ENCODE results near the gene RIMBP2. TPM values are rescaled to one million over a fixed set of nuclear protein-coding genes. Genes with fewer than 3 reads are reported as not detected.

Gene RIMBP2
- polyA plus RNA-seq, 1 donor from 2014 or later = 14.6 TPM

- no peaks in the 10 kb centered on the region for H4K20me1 ChIP-seq (ENCODE audit: insufficient read depth)
- H2AFZ ChIP-seq (ENCODE audit: low read depth, low read length) = no peak overlapping the region
- peaks cover 25% of the 10 kb centered on the region for H3K36me3 ChIP-seq (ENCODE audit: insufficient read depth, low read length)
- no peaks in the 10 kb centered on the region for H3F3A ChIP-seq (ENCODE audit: insufficient read depth, low read length, poor library complexity, severe bottlenecking)
- no peak overlapping the region for H3K4me2 ChIP-seq (ENCODE audit: low read length)
- no peaks in the 10 kb centered on the region for H3K27me3 ChIP-seq (ENCODE audit: insufficient read depth, low read depth, low read length)
- H3K9ac ChIP-seq (ENCODE audit: low read length) = no peak overlapping the region
- no peak for TF ChIP-seq SMC3 (conservative IDR thresholded peaks at IDR 0.05; ENCODE audit: poor library complexity)
- TF ChIP-seq, protein P1, sequence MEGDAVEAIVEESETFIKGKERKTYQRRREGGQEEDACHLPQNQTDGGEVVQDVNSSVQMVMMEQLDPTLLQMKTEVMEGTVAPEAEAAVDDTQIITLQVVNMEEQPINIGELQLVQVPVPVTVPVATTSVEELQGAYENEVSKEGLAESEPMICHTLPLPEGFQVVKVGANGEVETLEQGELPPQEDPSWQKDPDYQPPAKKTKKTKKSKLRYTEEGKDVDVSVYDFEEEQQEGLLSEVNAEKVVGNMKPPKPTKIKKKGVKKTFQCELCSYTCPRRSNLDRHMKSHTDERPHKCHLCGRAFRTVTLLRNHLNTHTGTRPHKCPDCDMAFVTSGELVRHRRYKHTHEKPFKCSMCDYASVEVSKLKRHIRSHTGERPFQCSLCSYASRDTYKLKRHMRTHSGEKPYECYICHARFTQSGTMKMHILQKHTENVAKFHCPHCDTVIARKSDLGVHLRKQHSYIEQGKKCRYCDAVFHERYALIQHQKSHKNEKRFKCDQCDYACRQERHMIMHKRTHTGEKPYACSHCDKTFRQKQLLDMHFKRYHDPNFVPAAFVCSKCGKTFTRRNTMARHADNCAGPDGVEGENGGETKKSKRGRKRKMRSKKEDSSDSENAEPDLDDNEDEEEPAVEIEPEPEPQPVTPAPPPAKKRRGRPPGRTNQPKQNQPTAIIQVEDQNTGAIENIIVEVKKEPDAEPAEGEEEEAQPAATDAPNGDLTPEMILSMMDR (IDR thresholded peaks at IDR 0.05; ENCODE audit: poor library complexity, severe bottlenecking) = no peak
- TF ChIP-seq MXI1 (conservative IDR thresholded peaks at IDR 0.05; ENCODE audit: poor library complexity, severe bottlenecking) = no peak
- no peak for TF ChIP-seq REST (IDR thresholded peaks at IDR 0.05; ENCODE audit: borderline replicate concordance)
- no peak for TF ChIP-seq TAF1 (IDR thresholded peaks at IDR 0.05; ENCODE audit: low read depth)
- no peak for TF ChIP-seq RAD21 (conservative IDR thresholded peaks at IDR 0.05)
- no peak for TF ChIP-seq EZH2 (IDR thresholded peaks at IDR 0.05; ENCODE audit: borderline replicate concordance, insufficient read depth, low read length, poor library complexity, severe bottlenecking)
- no peak for TF ChIP-seq POLR2AphosphoS5 (IDR thresholded peaks at IDR 0.05)
- TF ChIP-seq EP300 (conservative IDR thresholded peaks at IDR 0.05; ENCODE audit: poor library complexity, severe bottlenecking) = no peak
- H3K4me3 ChIP-seq (ENCODE audit: low read length) = no peak overlapping the region
- H3K27ac ChIP-seq (ENCODE audit: low read length) = no peak overlapping the region
- no peaks in the 10 kb centered on the region for H3K9me2 ChIP-seq (ENCODE audit: insufficient read depth, low read length)
- peaks cover 13% of the 10 kb centered on the region for H3K9me3 ChIP-seq (ENCODE audit: low read length)
- no peaks in the 10 kb centered on the region for H3K79me2 ChIP-seq (replicated peaks; ENCODE audit: insufficient read depth, low read length)
Measured at GRCh38 chr12:130439250-130439649, 276.8 kb downstream of the RIMBP2 start.

DNA sequence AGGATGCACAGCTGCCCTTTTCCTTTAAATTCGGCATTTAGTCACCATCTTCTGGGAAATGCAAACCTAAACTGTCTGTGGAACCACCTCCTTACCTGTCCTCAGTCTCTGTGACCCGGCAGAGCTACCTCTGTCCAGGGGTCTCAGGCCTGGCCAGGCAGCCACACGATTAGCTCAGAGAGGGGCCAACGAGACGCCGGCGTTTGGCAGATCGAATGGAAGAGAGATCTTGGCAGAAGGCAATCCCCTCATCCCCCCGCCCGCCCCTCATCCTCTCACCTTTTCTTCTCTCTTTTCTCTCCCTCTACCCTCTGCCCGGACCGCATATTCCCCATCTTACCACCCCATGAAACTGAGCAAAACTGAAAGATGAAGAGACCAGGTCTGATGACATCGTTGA, 277.4 kb downstream of the RIMBP2 start:
- Histone ChIP-seq H4K20me1 (ENCODE audit: insufficient read depth) (no peaks in the 10 kb centered on the region), H3F3A (ENCODE audit: insufficient read depth, low read length, poor library complexity, severe bottlenecking) (no peaks in the 10 kb centered on the region), H3K27me3 (ENCODE audit: insufficient read depth, low read depth, low read length) (no peaks in the 10 kb centered on the region), H3K4me2 (ENCODE audit: low read length) (no peak overlapping the region), H3K9ac (ENCODE audit: low read length) (no peak overlapping the region), H3K36me3 (ENCODE audit: insufficient read depth, low read length) (peaks cover 27% of the 10 kb centered on the region), H3K27ac (ENCODE audit: low read length) (no peak overlapping the region), H3K4me3 (ENCODE audit: low read length) (no peak overlapping the region), H3K9me2 (ENCODE audit: insufficient read depth, low read length) (no peaks in the 10 kb centered on the region), H3K79me2 (replicated peaks; ENCODE audit: insufficient read depth, low read length) (no peaks in the 10 kb centered on the region), H2AFZ (ENCODE audit: low read depth, low read length) (no peak overlapping the region), H3K9me3 (ENCODE audit: low read length) (peaks cover 14% of the 10 kb centered on the region)
- TF ChIP-seq RAD21 (conservative IDR thresholded peaks at IDR 0.05) = no peak
- no peak for TF ChIP-seq POLR2AphosphoS5 (IDR thresholded peaks at IDR 0.05)
- no peak for TF ChIP-seq EZH2 (IDR thresholded peaks at IDR 0.05; ENCODE audit: borderline replicate concordance, insufficient read depth, low read length, poor library complexity, severe bottlenecking)
- TF ChIP-seq, protein P1 (IDR thresholded peaks at IDR 0.05; ENCODE audit: poor library complexity, severe bottlenecking) = no peak
- TF ChIP-seq REST (IDR thresholded peaks at IDR 0.05; ENCODE audit: borderline replicate concordance) = no peak
- no peak for TF ChIP-seq MXI1 (conservative IDR thresholded peaks at IDR 0.05; ENCODE audit: poor library complexity, severe bottlenecking)
- TF ChIP-seq TAF1 (IDR thresholded peaks at IDR 0.05; ENCODE audit: low read depth) = no peak
- TF ChIP-seq EP300 (conservative IDR thresholded peaks at IDR 0.05; ENCODE audit: poor library complexity, severe bottlenecking) = no peak
- TF ChIP-seq SMC3 (conservative IDR thresholded peaks at IDR 0.05; ENCODE audit: poor library complexity) = no peak

All from neural cell (in vitro differentiated cells).